ENCODE results near the gene FSTL4. TPM values are rescaled to one million over a fixed set of nuclear protein-coding genes. Genes with fewer than 3 reads are reported as not detected.

The FSTL4 gene
- total and polyA plus RNA-seq, 2 experiments from 2014 or later: 1.4 to 2.8 TPM

DNA sequence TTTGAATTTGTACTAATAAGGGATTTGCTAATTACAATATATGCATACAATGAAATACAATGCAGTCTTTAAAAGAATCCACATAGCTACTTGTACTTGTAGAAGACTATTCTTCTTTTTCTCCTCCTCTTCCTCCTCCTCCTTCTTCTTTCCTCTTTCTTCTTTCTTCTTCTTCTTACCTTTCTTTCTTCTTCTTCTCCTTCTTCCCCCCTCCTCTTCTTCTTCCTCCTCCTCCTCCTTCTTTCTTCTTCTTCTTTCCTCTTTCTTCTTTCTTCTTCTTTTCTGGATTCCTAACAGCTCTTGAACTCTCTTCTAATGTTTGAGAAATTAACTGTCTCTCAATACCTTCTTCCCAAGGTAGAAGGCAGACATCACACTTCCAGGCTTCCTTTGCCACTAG, 29.3 kb upstream of the FSTL4 start:
- H3F3A ChIP-seq (replicated peaks; ENCODE audit: low read depth): no peaks in the 10 kb centered on the region
- no peak for DNase-seq (ENCODE audit: low spot score)
- no peaks in the 10 kb centered on the region for H3K36me3 ChIP-seq (ENCODE audit: insufficient read depth)
- no peak overlapping the region for H3K4me3 Mint-ChIP-seq
- no peak overlapping the region for H3K27ac ChIP-seq (ENCODE audit: low read depth)
- H3K36me3 Mint-ChIP-seq (ENCODE audit: low read depth): no peaks in the 10 kb centered on the region
- no peaks in the 10 kb centered on the region for H4K20me1 ChIP-seq (replicated peaks; ENCODE audit: insufficient read depth)
- 0 out of 2 replicates have a peak, but pooled peaks cover 3% of the 10 kb centered on the region for H3K9me2 ChIP-seq (ENCODE audit: insufficient read depth)
- no peak overlapping the region for H3K27ac Mint-ChIP-seq
- no peak overlapping the region for H2AFZ ChIP-seq
- TF ChIP-seq CREB1 (CRISPR knock-in tag; IDR thresholded peaks at IDR 0.05; ENCODE audit: low read depth) (no peak), ZNF331 (CRISPR knock-in tag; IDR thresholded peaks at IDR 0.05; ENCODE audit: low read depth) (no peak), NANOG (IDR thresholded peaks at IDR 0.05; ENCODE audit: borderline replicate concordance) (no peak), JUNB (IDR thresholded peaks at IDR 0.05; ENCODE audit: unreplicated experiment) (no peak), EZH2 (IDR thresholded peaks at IDR 0.05; ENCODE audit: low read depth, unreplicated experiment) (no peak)
- no peak overlapping the region for H3K4me3 ChIP-seq
- no peak for ATAC-seq
- H3K4me2 ChIP-seq: no peak overlapping the region
- H3K4me1 ChIP-seq (ENCODE audit: insufficient read depth): no peaks in the 10 kb centered on the region
- no peaks in the 10 kb centered on the region for H3K9me3 Mint-ChIP-seq
- H3K27me3 Mint-ChIP-seq (ENCODE audit: insufficient read depth, low read depth, poor library complexity): peaks cover 2% of the 10 kb centered on the region
- no peaks in the 10 kb centered on the region for H3K27me3 ChIP-seq (ENCODE audit: insufficient read depth)
- no peaks in the 10 kb centered on the region; the same call in 2 of the 3 replicates for H3K4me1 Mint-ChIP-seq
- no peaks in the 10 kb centered on the region for H3K79me2 ChIP-seq (replicated peaks; ENCODE audit: insufficient read depth)

DNA sequence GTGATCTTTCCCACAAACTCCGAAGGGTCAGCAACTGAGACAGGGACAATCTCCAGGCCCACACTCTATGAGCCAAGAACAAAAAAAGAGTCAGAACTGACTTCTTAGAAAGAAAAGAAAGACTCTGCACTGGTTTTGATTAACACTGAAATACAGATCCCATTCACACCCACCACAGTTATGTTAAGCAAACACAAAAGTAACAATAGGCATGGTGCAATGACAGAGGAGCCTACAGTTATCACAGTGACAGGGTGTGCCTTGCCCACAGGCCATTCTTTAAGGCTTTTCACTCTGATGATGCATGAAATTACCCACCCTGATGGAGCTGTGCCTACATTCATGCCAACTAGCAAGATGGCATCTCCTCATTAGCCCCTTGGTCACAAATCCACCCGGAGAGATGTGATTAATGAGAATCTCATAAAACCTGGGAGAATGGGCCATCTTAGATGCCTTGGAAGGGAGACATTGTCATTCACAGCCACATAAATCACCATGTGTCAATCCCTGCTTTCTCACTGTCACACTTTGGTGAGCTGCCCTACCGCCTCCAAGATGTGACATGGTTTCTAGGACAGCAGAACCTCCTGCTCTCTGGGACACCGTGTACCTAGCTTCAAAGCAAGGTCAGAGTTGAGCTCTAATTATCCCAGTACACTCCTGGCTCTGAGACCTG, 27.6 kb upstream of the FSTL4 start:
- DNase-seq (ENCODE audit: low spot score) (no peak), ATAC-seq (no peak)
- Histone ChIP-seq H2AFZ (no peak overlapping the region), H3K4me3 (no peak overlapping the region), H3K36me3 (ENCODE audit: insufficient read depth) (no peaks in the 10 kb centered on the region), H3K4me1 (ENCODE audit: insufficient read depth) (no peaks in the 10 kb centered on the region), H3F3A (replicated peaks; ENCODE audit: low read depth) (no peaks in the 10 kb centered on the region), H4K20me1 (replicated peaks; ENCODE audit: insufficient read depth) (no peaks in the 10 kb centered on the region), H3K9me2 (ENCODE audit: insufficient read depth) (0 out of 2 replicates have a peak, but pooled peaks cover 3% of the 10 kb centered on the region), H3K79me2 (replicated peaks; ENCODE audit: insufficient read depth) (no peaks in the 10 kb centered on the region), H3K4me2 (no peak overlapping the region), H3K27me3 (ENCODE audit: insufficient read depth) (no peaks in the 10 kb centered on the region), H3K27ac (ENCODE audit: low read depth) (no peak overlapping the region)
- H3K9me3 Mint-ChIP-seq: no peaks in the 10 kb centered on the region
- peaks cover 2% of the 10 kb centered on the region for H3K27me3 Mint-ChIP-seq (ENCODE audit: insufficient read depth, low read depth, poor library complexity)
- no peak overlapping the region for H3K27ac Mint-ChIP-seq
- H3K4me1 Mint-ChIP-seq: peaks cover 3% of the 10 kb centered on the region
- no peak overlapping the region for H3K4me3 Mint-ChIP-seq
- no peaks in the 10 kb centered on the region for H3K36me3 Mint-ChIP-seq (ENCODE audit: low read depth)
- TF ChIP-seq ZNF114 (CRISPR knock-in tag; IDR thresholded peaks at IDR 0.05) (no peak), STAT1 (IDR thresholded peaks at IDR 0.05; ENCODE audit: unreplicated experiment) (no peak), EZH2phosphoT487 (IDR thresholded peaks at IDR 0.05; ENCODE audit: unreplicated experiment) (no peak), CREB1 (CRISPR knock-in tag; IDR thresholded peaks at IDR 0.05; ENCODE audit: low read depth) (no peak), JUNB (IDR thresholded peaks at IDR 0.05; ENCODE audit: unreplicated experiment) (no peak), NANOG (IDR thresholded peaks at IDR 0.05; ENCODE audit: borderline replicate concordance) (no peak), ZNF331 (CRISPR knock-in tag; IDR thresholded peaks at IDR 0.05; ENCODE audit: low read depth) (no peak), POLR2AphosphoS5 (IDR thresholded peaks at IDR 0.05; ENCODE audit: low read depth) (no peak)
- TF ChIP-seq, protein P1, sequence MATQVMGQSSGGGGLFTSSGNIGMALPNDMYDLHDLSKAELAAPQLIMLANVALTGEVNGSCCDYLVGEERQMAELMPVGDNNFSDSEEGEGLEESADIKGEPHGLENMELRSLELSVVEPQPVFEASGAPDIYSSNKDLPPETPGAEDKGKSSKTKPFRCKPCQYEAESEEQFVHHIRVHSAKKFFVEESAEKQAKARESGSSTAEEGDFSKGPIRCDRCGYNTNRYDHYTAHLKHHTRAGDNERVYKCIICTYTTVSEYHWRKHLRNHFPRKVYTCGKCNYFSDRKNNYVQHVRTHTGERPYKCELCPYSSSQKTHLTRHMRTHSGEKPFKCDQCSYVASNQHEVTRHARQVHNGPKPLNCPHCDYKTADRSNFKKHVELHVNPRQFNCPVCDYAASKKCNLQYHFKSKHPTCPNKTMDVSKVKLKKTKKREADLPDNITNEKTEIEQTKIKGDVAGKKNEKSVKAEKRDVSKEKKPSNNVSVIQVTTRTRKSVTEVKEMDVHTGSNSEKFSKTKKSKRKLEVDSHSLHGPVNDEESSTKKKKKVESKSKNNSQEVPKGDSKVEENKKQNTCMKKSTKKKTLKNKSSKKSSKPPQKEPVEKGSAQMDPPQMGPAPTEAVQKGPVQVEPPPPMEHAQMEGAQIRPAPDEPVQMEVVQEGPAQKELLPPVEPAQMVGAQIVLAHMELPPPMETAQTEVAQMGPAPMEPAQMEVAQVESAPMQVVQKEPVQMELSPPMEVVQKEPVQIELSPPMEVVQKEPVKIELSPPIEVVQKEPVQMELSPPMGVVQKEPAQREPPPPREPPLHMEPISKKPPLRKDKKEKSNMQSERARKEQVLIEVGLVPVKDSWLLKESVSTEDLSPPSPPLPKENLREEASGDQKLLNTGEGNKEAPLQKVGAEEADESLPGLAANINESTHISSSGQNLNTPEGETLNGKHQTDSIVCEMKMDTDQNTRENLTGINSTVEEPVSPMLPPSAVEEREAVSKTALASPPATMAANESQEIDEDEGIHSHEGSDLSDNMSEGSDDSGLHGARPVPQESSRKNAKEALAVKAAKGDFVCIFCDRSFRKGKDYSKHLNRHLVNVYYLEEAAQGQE (IDR thresholded peaks at IDR 0.05; ENCODE audit: unreplicated experiment): no peak
- TF ChIP-seq, protein P2, sequence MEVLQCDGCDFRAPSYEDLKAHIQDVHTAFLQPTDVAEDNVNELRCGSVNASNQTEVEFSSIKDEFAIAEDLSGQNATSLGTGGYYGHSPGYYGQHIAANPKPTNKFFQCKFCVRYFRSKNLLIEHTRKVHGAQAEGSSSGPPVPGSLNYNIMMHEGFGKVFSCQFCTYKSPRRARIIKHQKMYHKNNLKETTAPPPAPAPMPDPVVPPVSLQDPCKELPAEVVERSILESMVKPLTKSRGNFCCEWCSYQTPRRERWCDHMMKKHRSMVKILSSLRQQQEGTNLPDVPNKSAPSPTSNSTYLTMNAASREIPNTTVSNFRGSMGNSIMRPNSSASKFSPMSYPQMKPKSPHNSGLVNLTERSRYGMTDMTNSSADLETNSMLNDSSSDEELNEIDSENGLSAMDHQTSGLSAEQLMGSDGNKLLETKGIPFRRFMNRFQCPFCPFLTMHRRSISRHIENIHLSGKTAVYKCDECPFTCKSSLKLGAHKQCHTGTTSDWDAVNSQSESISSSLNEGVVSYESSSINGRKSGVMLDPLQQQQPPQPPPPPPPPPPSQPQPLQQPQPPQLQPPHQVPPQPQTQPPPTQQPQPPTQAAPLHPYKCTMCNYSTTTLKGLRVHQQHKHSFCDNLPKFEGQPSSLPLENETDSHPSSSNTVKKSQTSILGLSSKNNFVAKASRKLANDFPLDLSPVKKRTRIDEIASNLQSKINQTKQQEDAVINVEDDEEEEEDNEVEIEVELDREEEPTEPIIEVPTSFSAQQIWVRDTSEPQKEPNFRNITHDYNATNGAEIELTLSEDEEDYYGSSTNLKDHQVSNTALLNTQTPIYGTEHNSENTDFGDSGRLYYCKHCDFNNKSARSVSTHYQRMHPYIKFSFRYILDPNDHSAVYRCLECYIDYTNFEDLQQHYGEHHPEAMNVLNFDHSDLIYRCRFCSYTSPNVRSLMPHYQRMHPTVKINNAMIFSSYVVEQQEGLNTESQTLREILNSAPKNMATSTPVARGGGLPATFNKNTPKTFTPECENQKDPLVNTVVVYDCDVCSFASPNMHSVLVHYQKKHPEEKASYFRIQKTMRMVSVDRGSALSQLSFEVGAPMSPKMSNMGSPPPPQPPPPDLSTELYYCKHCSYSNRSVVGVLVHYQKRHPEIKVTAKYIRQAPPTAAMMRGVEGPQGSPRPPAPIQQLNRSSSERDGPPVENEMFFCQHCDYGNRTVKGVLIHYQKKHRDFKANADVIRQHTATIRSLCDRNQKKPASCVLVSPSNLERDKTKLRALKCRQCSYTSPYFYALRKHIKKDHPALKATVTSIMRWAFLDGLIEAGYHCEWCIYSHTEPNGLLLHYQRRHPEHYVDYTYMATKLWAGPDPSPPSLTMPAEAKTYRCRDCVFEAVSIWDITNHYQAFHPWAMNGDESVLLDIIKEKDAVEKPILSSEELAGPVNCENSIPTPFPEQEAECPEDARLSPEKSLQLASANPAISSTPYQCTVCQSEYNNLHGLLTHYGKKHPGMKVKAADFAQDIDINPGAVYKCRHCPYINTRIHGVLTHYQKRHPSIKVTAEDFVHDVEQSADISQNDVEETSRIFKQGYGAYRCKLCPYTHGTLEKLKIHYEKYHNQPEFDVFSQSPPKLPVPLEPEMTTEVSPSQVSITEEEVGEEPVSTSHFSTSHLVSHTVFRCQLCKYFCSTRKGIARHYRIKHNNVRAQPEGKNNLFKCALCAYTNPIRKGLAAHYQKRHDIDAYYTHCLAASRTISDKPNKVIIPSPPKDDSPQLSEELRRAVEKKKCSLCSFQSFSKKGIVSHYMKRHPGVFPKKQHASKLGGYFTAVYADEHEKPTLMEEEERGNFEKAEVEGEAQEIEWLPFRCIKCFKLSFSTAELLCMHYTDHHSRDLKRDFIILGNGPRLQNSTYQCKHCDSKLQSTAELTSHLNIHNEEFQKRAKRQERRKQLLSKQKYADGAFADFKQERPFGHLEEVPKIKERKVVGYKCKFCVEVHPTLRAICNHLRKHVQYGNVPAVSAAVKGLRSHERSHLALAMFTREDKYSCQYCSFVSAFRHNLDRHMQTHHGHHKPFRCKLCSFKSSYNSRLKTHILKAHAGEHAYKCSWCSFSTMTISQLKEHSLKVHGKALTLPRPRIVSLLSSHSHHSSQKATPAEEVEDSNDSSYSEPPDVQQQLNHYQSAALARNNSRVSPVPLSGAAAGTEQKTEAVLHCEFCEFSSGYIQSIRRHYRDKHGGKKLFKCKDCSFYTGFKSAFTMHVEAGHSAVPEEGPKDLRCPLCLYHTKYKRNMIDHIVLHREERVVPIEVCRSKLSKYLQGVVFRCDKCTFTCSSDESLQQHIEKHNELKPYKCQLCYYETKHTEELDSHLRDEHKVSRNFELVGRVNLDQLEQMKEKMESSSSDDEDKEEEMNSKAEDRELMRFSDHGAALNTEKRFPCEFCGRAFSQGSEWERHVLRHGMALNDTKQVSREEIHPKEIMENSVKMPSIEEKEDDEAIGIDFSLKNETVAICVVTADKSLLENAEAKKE (CRISPR knock-in tag; IDR thresholded peaks at IDR 0.05): no peak
